PC-9 (cell line): ENCODE results near the gene CCDC8. TPM values are rescaled to one million over a fixed set of nuclear protein-coding genes. Genes with fewer than 3 reads are reported as not detected.

ENCODE experiments used
- BruUV-seq: library from RNA; stranded (reverse); fragments of 400-500 nt; replicated peaks from 2 replicates; lab custom pipeline; 2021; lab: Mats Ljungman, UMichigan
- CTCF ChIA-PET: fragments of 300-600 bp; sonication (Branson Sonifier 250); formaldehyde crosslinking; loops from one replicate; lab custom pipeline; 2022; ENCODE audit warnings: antibody characterized with exemption; lab: Charles Lee
- POLR2A ChIA-PET: fragments of 300-600 bp; sonication (Branson Sonifier 250); formaldehyde crosslinking; loops from one replicate; lab custom pipeline; 2022; ENCODE audit warnings: antibody characterized with exemption; ENCODE audit not compliant: unreplicated experiment; lab: Charles Lee
- DNase-seq, 2 experiments: peaks; one replicate each; pipeline versions ENCODE4 v3.0.0 to v3.0.0-alpha.2; 2015 to 2022; ENCODE audit warnings: mixed read lengths in 1 of 2
- H2AFZ ChIP-seq: fragments of 200-600 bp; sonication (generic); 2 replicates; pipeline ENCODE4 v1.8.1; 2017; ENCODE audit warnings: antibody characterized with exemption
- H3F3A ChIP-seq: fragments of 200-600 bp; sonication (generic); 2 replicates; pipeline ENCODE4 v1.8.1; 2017; ENCODE audit warnings: antibody characterized with exemption, mild to moderate bottlenecking, low read depth; ENCODE audit not compliant: insufficient read depth
- H3K27ac ChIP-seq: fragments of 200-600 bp; sonication (generic); 2 replicates; pipeline ENCODE4 v1.6.1; 2016; ENCODE audit warnings: mixed run types
- H3K27me3 ChIP-seq: fragments of 200-600 bp; sonication (generic); 2 replicates; pipeline ENCODE4 v1.6.1; 2016; ENCODE audit warnings: low read depth, mixed run types; ENCODE audit not compliant: insufficient read depth
- H3K36me3 ChIP-seq: fragments of 200-600 bp; sonication (generic); 2 replicates; pipeline ENCODE4 v1.6.1; 2016; ENCODE audit warnings: low read depth, mixed run types
- H3K4me1 ChIP-seq: fragments of 200-600 bp; sonication (generic); replicated peaks from 2 replicates; pipeline ENCODE4 v1.6.1; 2016; ENCODE audit warnings: mixed run types; ENCODE audit not compliant: insufficient read depth
- H3K4me2 ChIP-seq: fragments of 200-600 bp; sonication (generic); 2 replicates; pipeline ENCODE4 v1.6.1; 2017; ENCODE audit warnings: mixed run types
- H3K4me3 ChIP-seq: fragments of 200-600 bp; sonication (generic); 2 replicates; pipeline ENCODE4 v1.6.1; 2016; ENCODE audit warnings: mixed run types
- H3K79me2 ChIP-seq: fragments of 200-600 bp; sonication (generic); 2 replicates; pipeline ENCODE4 v1.6.1; 2017; ENCODE audit warnings: low read depth, mixed run types
- H3K9me2 ChIP-seq: fragments of 200-600 bp; sonication (generic); 2 replicates; pipeline ENCODE4 v1.8.1; 2017; ENCODE audit warnings: mild to moderate bottlenecking; ENCODE audit not compliant: insufficient read depth
- H3K9me3 ChIP-seq: fragments of 200-600 bp; sonication (generic); 2 replicates; pipeline ENCODE4 v1.8.1; 2016; ENCODE audit warnings: low read depth; ENCODE audit not compliant: insufficient read depth
- H4K20me1 ChIP-seq: fragments of 200-600 bp; sonication (generic); 2 replicates; pipeline ENCODE4 v1.8.1; 2017; ENCODE audit not compliant: insufficient read depth
- EZH2 ChIP-seq: fragments of 200-600 bp; sonication (generic); IDR thresholded peaks from 2 replicates; pipeline ENCODE4 v1.8.0; 2017; ENCODE audit warnings: antibody characterized with exemption, low read depth
- intact Hi-C: fragments of 100-400 bp; cut with micrococcal nuclease; formaldehyde crosslinking; loops from one replicate; pipeline ENCODE4 v1.10.0; 2022; ENCODE audit not compliant: unreplicated experiment
- total RNA-seq: library from RNA; stranded (reverse); gene quantifications from 2 replicates; pipeline ENCODE4 v1.2.3, GENCODE V29; 2021
- TF ChIP-seq, protein P1 (sequence below): fragments of 200-600 bp; sonication (generic); conservative IDR thresholded peaks from 2 replicates; pipeline ENCODE4 v1.6.1; 2017; ENCODE audit warnings: mixed run types, antibody characterized with exemption, mild to moderate bottlenecking, moderate library complexity

Gene CCDC8
- total RNA-seq, 1 experiment from 2014 or later, result 4.2 TPM

DNA sequence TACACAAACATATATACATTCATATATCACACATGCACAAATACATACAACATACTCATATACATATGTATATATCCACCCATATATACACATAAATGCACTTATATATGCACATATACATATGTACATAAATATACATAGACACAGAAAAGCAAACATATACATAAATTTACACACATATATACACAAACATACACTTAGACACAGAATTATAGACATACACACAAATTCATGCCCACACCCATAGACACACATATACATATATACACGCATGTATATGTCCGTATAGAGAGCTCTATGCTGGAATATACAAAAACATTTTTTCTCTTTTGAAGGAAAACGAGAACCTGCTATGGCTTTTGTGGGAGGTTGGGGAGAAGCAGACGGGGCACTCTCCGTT is 37.4 kb upstream of the CCDC8 start:
- H3K4me3 ChIP-seq, result no peak overlapping the region
- peaks cover 47% of the 10 kb centered on the region for H3K27me3 ChIP-seq
- no peak overlapping the region for H3K4me2 ChIP-seq
- BruUV-seq, result no TSS peak
- TF ChIP-seq EZH2, result no peak
- TF ChIP-seq, protein P1, sequence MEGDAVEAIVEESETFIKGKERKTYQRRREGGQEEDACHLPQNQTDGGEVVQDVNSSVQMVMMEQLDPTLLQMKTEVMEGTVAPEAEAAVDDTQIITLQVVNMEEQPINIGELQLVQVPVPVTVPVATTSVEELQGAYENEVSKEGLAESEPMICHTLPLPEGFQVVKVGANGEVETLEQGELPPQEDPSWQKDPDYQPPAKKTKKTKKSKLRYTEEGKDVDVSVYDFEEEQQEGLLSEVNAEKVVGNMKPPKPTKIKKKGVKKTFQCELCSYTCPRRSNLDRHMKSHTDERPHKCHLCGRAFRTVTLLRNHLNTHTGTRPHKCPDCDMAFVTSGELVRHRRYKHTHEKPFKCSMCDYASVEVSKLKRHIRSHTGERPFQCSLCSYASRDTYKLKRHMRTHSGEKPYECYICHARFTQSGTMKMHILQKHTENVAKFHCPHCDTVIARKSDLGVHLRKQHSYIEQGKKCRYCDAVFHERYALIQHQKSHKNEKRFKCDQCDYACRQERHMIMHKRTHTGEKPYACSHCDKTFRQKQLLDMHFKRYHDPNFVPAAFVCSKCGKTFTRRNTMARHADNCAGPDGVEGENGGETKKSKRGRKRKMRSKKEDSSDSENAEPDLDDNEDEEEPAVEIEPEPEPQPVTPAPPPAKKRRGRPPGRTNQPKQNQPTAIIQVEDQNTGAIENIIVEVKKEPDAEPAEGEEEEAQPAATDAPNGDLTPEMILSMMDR, result no peak
- H3K36me3 ChIP-seq, result no peaks in the 10 kb centered on the region
- no peaks in the 10 kb centered on the region for H3K9me3 ChIP-seq
- H3K79me2 ChIP-seq, result no peaks in the 10 kb centered on the region
- intact Hi-C loops, result no loop called here
- H3K9me2 ChIP-seq, result no peaks in the 10 kb centered on the region
- POLR2A ChIA-PET, result no interaction called here
- H3K27ac ChIP-seq, result no peak overlapping the region
- no peaks in the 10 kb centered on the region for H3K4me1 ChIP-seq
- no peaks in the 10 kb centered on the region for H4K20me1 ChIP-seq
- CTCF ChIA-PET, result no interaction called here
- H3F3A ChIP-seq, result no peaks in the 10 kb centered on the region
- DNase-seq, result no peak
- no peak overlapping the region for H2AFZ ChIP-seq

DNA sequence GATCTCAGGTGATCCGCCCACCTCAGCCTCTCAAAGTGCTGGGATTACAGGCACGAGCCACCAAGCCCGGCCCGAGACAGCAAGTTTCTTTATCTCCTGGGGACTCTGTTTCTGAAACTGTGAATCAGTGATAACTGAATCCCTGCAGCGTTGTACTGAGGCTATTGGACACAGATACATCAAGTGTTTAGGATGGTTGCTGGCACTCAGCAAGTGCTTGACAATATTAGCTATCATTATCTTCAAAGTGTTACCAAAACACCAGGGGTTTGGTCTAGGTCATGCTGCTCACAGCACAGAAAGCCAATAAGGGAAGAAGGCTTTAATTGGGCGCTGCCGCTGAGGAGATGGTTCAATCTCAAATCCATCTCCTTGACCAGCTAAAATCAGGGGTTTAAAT is 35.9 kb upstream of the CCDC8 start:
- H3K4me3 ChIP-seq, result no peak overlapping the region
- no peak overlapping the region for H3K27ac ChIP-seq
- no TSS peak for BruUV-seq
- H3K27me3 ChIP-seq, result peaks cover 40% of the 10 kb centered on the region
- ChIA-PET POLR2A (no interaction called here), CTCF (no interaction called here)
- no peaks in the 10 kb centered on the region for H3K9me3 ChIP-seq
- DNase-seq, result no peak
- H3F3A ChIP-seq, result no peaks in the 10 kb centered on the region
- H3K36me3 ChIP-seq, result no peaks in the 10 kb centered on the region
- H2AFZ ChIP-seq, result no peak overlapping the region
- no peaks in the 10 kb centered on the region for H3K79me2 ChIP-seq
- H4K20me1 ChIP-seq, result no peaks in the 10 kb centered on the region
- TF ChIP-seq, protein P1, result no peak
- TF ChIP-seq EZH2, result no peak
- H3K9me2 ChIP-seq, result no peaks in the 10 kb centered on the region
- H3K4me2 ChIP-seq, result no peak overlapping the region
- H3K4me1 ChIP-seq, result no peaks in the 10 kb centered on the region
- intact Hi-C loops, result no loop called here

DNA sequence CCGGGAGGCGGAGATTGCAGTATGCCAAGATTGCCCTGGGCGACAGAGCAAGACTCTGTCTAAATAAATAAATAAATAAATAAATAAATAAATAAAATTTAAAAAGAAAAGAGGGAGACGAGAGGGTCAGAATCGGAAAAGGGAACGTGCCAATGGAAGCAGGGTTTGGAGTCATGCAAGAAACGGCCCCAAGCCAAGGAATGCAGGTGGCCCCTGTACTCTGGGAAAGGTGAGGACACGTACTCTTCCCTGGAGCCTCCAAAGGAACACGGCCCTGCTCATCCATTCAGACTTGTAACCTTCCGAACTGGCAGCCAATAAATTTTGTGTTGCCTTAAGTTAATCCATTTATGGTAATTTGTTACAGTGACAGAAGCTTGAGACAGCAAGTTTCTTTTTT is 35.2 kb upstream of the CCDC8 start:
- H3K9me3 ChIP-seq, result no peaks in the 10 kb centered on the region
- intact Hi-C loops, result no loop called here
- H2AFZ ChIP-seq, result no peak overlapping the region
- no peaks in the 10 kb centered on the region for H4K20me1 ChIP-seq
- H3F3A ChIP-seq, result no peaks in the 10 kb centered on the region
- BruUV-seq, result no TSS peak
- no peaks in the 10 kb centered on the region for H3K36me3 ChIP-seq
- peaks cover 36% of the 10 kb centered on the region for H3K27me3 ChIP-seq
- H3K79me2 ChIP-seq, result no peaks in the 10 kb centered on the region
- H3K4me3 ChIP-seq, result no peak overlapping the region
- CTCF ChIA-PET, result no interaction called here
- no peak for TF ChIP-seq EZH2
- TF ChIP-seq, protein P1, result no peak
- no peak overlapping the region for H3K27ac ChIP-seq
- POLR2A ChIA-PET, result interaction anchor here (0.6 kb wide), 1 partner anchor 94 kb away, joined by 3 read pairs; no protein-coding TSS in a partner anchor
- no peaks in the 10 kb centered on the region for H3K4me1 ChIP-seq
- no peak for DNase-seq
- H3K9me2 ChIP-seq, result no peaks in the 10 kb centered on the region
- no peak overlapping the region for H3K4me2 ChIP-seq
